ENCODE measurements around the gene SPEN.

The SPEN gene

GRCh38 chr1:15852036-15852827 lies 4.7 kb downstream of the SPEN start:
- no peak for DNase-seq (ENCODE audit: low read depth, low spot score)

GRCh38 chr1:15852828-15853302 lies 5.4 kb downstream of the SPEN start:
- DNase-seq (ENCODE audit: low read depth, low spot score), result no peak

DNA sequence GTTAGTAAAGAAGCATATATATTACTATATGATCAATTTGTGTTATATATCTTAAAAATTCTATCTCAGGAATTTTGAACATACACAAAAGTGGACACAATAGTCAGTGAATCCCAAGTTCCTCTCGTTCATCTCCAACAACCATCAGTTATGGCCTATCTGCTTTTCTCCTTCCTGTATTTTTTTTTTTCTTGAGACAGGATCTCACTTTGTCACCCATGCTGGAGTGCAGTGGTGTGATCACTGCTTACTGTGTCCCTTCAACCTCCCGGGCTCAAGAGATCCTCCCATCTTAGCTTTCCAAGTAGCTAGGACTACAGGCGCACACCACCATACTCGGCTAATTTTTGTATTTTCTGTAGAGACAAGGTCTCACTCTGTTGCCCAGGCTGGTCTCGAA lies 9.4 kb downstream of the SPEN start:
- DNase-seq (ENCODE audit: low read depth, low spot score), result no peak

GRCh38 chr1:15858069-15858670 lies 10.7 kb downstream of the SPEN start:
- no peak for DNase-seq (ENCODE audit: low read depth, low spot score)

DNA sequence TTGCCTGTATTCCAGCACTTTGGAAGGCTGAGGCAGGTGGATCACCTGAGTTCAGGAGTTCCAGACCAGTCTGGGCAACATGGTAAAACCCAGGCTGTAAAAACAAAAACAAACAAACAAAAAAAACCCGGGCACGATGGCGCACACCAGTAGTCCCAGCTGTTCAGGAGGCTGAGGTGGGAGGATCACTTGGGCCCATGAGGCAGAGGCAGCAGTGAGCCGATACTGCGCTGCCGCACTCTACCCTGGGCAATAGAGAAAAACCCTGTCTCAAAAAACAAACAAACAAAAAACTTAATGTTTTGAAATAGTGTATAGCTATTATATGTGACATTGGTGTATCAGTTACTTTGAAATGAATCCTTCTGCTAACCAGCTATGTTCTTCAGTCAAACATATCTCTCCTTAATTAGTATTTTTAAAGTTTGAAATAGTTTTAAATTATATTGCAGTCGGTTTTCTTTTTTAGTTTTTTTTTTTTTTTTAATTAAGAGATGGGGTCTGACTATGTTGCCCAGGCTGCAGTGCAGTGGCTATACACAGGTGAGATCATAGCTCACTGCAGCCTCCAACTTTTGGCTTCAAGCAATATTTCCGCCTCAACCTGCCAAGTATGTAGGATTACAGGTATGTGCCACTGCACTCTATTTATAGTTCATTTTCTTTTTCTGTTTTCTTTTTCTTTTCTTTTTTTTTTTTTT lies 11.3 kb downstream of the SPEN start:
- no peak for DNase-seq (ENCODE audit: low read depth, low spot score)

- DNase-seq (ENCODE audit: low read depth, low spot score), result no peak
Measured at GRCh38 chr1:15863156-15863901, 15.8 kb downstream of the SPEN start.

DNA sequence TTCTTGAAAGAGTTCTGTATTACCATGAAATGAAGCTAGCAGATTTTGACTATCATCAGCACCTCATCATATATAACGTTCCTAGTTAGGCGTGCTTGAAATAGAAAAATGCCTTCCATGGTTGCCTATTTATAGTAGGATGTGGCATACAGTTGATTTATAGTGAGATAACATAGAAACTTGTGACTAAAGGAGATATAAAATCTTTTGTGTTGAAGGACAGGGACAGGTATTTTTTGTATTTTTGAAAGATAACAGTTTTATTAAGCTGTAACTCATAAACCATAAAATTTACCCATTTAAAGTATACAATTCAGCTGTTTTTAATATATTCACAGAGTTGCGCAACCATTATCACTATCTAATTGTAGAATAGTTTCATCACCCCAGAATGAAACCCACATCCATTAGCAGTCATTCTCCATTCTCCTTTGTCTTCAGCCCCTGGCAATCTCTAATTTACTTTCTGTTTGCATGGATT lies 19.3 kb downstream of the SPEN start:
- no peak for DNase-seq (ENCODE audit: low read depth, low spot score)

GRCh38 chr1:15867288-15867687 lies 19.8 kb downstream of the SPEN start:
- no peak for DNase-seq (ENCODE audit: low read depth, low spot score)

- DNase-seq (ENCODE audit: low read depth, low spot score), result no peak
Measured at GRCh38 chr1:15869413-15869812, 21.9 kb downstream of the SPEN start.

- DNase-seq (ENCODE audit: low read depth, low spot score), result no peak
Measured at GRCh38 chr1:15870421-15870820, 22.9 kb downstream of the SPEN start.

DNA sequence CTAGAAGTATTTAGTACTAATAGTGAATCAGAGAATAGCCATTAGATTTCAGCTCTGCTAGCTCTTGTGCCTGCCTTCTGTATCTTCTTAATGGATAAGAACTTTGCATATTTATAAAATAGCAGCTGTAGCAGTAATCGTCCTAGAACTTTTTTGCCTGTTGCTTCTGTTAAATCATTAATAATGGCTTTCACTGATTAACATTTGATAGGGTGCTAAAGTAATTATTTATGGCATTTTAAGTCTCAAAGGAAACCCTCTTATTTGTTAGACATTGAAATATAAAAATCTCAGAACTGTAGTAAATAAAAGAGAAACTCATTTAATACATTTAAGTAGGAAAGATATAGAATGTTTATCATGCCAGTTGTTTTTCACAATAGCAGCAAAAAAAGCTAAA lies 27.0 kb downstream of the SPEN start:
- DNase-seq (ENCODE audit: low read depth, low spot score), result no peak

GRCh38 chr1:15876357-15877055 lies 29.0 kb downstream of the SPEN start:
- DNase-seq (ENCODE audit: low read depth, low spot score), result no peak

GRCh38 chr1:15881961-15882360 lies 34.5 kb downstream of the SPEN start:
- no peak for DNase-seq (ENCODE audit: low read depth, low spot score)

GRCh38 chr1:15882665-15883064 lies 35.2 kb downstream of the SPEN start:
- DNase-seq (ENCODE audit: low read depth, low spot score), result peak; percentile 10

DNA sequence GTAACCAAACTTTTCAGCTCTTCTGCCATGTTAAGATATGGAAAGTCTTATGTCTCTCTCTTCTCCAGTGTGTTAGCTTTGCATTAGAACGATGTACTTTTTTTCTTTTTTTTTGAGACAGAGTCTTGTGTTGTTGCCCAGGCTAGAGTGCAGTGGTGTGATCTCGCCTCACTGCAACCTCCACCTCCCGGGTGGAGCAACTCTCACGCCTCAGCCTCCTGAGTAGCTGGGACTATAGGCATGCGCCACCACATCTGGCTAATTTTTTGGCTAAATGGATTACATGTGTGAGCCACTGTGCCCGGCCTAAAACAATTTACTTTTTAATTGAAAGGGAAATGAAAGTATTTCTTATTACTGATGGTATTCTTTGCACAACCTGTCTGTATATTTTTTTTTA lies 35.8 kb downstream of the SPEN start:
- DNase-seq (ENCODE audit: low read depth, low spot score), result no peak

- DNase-seq (ENCODE audit: low read depth, low spot score), result no peak
Measured at GRCh38 chr1:15884477-15884876, 37.0 kb downstream of the SPEN start.

- DNase-seq (ENCODE audit: low read depth, low spot score), result no peak
Measured at GRCh38 chr1:15885269-15885668, 37.8 kb downstream of the SPEN start.

- peak; percentile 90 for DNase-seq (ENCODE audit: low read depth, low spot score)
Measured at GRCh38 chr1:15885701-15886610, 38.4 kb downstream of the SPEN start.

GRCh38 chr1:15886611-15887167 lies 39.2 kb downstream of the SPEN start:
- DNase-seq (ENCODE audit: low read depth, low spot score), result no peak
